ENCODE measurements around the gene STEEP1.
"Not testable (repeated sequence)": the region's sequence is repeated elsewhere in the genome, so short reads cannot be mapped to it uniquely, and the experiment has no call there.

STEEP1 gene

DNA sequence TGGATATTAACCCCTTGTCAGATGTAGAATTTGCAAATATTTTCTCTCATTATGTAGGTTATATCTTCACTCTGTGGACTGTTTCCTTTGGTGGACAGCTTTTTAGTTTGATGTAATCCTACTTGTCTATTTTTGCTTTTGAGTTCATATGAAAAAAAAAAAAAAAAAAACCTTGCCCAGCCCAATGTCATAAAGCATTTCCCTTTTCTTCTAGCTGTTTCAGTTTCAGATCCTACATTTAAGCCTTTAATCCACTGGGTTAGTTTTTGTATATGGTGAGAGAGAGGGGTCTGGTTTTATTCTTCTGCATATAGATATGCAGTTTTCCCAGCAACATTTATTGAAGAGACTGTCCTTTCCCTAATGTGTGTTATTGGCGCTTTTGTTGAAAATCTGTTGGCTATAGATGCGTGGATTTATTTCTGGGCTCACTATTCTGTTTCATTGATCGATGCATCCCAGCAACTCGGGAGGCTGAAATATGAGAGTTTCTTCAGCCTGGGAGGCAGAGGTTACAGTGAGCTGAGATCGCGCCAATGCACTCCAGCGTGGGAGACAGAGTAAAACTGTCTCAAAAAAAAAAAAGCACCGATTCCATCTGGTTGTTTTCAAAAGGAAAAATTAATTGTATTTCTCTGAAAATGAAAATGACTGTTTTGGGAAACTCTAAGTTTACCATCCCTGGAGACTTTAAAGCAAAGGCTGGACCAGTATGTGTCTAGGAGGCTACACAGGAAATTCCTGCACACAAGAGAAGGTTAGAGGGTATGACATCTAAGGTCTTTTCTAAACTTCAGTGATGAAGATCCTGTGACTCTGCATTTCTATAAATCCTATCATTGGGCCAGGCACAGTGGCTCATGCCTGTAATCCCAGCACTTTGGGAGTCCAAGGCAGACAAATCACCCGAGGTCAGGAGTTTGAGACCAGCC is 35.6 kb downstream of the STEEP1 start:
- no peak for DNase-seq

DNA sequence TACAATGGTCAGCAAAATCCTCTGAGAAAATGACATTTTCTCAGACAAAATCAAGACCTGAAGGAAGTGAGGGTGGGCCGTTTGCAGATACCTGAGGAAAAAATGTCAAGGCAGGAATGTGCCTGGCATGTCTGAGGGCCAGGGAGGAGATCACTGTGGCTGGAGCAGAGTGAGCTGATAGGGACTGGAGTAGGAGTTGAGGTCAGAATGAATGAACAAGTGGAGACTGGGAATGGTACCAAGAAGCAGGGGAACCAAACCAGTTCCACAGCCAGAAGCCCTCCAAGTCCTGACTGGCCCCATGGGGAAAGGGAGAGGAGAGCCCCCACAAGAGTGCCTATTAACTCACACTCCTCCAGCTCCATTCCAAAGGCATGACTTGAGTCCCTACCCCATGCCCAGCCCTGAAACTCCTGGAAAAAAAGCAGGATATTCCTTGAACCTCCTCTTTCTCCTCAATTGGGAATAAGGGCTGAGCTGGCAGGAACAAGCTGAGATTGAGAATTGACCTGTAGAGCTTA is 41.5 kb downstream of the STEEP1 start:
- DNase-seq = no peak

DNA sequence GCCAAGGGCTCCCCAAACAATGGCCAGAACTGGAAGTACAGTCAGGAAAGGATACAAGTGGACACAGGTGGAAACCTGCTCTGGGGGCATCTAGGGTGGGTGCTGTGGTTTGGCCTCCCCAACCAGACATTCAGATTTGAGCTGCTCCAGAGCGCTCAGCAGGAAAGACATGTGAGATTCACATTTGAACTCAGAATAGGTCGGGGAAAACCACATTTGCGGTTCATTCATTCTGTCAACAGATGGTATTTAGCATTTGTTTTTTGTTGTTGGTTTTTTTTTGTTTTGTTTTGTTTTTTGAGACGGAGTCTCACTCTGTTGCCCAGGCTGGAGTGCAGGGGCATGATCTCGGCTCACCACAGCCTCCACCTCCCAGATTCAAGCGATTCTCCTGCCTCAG is 44.0 kb downstream of the STEEP1 start:
- no peak for DNase-seq

DNA sequence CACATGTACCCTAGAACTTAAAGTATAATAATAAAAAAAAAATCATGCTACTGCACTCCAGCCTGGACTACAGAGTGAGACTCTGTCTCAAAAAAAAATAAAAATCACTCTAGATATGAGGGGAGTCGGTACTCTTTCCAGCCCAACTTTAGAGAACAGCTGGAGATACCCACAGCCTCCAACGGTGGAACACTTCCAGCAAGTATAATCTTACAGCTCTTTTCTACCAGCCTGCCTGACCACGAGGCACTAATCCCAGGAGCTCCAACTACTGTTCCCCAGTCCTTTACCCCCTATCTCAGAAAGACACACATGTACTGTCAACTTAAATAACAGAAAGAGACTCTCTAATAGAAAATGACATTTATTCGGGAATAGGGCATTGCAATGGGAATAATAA is 46.8 kb downstream of the STEEP1 start:
- no peak for DNase-seq

DNA sequence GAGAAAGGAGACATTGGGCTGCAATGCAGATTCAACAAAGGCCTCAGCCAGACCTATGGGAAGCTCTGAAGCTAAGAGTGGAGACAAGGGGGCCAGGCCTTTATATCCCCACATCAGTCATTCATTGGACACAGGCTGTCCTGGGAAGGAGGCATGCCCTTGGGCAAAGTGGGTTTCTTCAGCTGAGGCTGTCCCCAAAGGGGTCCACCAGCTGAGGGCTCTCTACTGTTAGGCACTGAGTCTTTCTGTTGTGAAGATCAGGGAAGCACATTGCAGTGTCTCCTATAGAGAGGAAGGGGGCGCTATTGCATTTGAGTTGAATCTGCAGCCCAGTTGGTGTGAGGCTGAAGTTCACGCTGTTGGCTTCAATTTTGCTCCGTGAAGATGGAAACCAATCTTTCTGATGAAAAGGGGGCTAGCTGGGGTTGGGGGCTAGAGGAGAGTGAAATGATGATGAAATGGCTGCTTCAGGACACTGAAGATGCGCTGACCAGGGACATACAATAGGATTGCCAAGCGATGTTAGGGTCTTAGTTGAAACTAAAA is 49.0 kb downstream of the STEEP1 start:
- peak; percentile 45 for DNase-seq

DNA sequence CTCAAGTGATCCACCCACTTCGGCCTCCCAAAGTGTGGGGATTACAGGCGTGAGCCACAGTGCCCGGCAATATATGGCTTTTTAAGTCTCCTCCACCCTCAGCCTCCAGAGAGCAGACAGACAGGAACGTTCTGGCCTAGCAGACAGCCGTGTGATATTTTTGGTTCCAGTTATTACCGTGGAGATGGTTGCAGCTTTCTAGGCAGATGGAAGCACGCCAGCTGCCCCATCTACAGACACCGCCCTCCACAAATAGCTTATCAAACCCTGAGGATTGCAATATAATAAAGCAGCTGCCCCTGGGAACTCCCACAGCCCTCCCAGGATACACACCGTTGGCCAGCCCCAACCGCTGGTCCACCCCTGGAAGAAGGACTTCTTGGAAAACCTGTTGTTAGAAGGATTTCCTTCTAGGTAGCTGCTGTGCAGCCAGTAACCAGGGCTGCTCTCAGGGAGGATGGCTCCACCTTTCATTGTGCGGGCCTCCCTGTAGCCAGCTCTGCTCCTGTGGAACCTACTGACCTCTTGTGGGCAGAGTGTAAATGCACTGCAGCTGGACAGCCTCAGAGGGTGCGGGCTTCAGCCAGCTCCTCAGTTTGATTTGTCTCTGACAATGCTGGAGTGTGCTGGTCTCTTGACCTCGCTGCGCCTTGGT is 52.9 kb downstream of the STEEP1 start:
- DNase-seq = peak; percentile 46

DNA sequence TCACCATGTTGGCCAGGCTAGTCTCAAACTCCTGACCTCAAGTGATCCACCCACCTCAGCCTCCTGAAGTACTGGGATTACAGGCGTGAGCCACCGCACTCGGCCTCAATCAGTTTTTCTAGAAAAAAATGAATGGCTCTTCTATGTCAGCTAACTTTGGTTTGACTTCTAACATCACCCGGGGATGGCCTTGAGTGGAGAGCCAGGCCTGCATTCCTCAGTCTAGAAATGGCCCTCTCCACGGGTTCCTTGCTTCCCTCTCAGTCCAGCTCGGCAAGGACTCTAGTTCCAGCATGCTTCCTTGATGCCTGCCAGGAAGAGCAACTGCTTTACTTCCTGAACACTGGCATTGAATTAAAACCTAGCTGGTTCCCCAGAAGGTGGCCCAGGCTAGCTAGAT is 58.0 kb downstream of the STEEP1 start:
- DNase-seq = no peak

DNA sequence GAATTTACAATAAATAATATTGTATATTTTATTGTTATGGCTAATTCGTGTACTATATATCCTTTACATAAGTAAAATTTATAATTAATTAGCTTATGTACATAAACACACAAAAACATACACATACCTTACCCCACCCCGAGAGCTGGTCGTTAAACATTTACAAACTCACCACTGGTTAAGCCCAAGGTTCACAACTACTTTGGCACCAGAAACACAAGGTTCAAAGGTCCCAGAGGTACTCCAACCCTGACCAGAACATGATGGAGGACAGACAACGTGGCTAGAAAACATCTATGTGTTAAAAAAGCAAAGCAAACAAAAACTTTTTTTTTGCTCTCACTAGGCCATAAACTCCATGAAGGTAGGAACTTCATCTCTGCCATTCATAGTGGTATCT is 59.3 kb downstream of the STEEP1 start:
- DNase-seq = no peak

DNA sequence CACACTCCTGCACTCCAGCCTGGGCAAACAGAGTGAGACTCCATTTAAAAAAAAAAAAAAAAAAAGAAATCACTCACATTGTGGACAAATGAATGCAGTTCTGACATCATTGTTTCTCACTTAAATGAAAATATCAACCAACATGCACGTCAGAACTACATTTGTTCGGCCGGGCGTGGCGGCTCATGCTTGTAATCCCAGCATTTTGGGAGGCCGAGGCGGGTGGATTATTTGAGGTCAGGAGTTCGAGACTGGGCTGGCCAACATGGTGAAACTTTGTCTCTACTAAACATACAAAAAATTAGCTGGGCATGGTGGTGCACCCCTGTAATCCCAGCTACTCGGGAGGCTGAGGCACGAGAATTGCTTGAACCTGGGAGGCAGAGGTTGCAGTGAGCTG is 60.1 kb downstream of the STEEP1 start:
- DNase-seq = not testable (repeated sequence)

DNA sequence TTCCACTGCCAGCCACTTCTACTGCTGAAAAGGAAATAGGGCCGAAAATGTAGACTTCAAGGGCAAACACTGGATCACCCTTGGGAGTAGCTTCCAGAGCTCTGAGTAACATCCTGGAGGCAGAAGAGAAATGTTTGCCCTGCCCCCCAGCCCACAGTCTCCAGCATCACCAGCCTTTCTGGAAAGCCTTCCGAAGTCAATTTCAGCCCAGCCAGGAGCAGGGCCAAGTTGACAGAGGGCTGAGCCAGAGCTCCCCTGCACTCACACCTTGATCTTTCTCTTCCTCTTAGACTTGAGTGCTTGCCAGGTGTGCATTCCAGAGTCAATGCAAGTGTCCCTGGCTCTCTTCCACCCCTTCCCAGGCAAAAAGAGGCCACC is 61.7 kb downstream of the STEEP1 start:
- peak; percentile 47 for DNase-seq

DNA sequence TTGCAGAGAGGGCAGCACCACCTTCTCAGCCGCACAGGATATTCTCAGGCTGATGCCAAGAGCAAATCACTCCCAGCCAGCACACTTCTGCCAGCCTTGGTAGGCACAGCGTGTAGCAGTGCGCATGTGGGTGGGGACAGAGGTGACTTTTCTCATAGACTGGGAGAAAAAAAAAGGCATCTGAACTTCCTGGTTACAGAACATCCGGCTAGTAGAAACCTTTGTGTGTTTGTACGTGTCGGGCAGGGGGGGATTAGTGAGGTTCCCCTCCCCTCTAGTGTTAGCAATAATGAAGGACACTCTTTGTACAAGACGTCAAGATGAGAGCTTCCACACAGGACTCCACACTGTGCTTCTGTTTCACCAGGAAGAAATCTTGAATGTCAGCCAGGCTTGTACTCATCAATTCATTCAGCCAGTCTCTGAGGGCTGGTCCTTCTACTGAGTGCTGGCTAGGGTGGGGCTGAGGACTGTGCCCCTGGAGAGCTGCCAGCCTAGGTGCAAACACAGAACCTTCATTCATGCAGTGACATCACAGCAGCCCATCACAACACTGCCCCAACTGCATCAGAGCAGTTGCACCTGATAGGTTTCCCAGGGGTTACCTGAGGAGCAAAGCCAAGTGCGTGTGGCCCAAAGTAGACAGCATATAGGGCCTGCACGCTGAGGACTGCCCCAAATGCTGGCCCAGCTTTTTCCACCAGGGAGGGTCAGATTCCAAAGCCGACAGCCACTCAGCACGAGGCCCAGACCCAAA is 62.3 kb downstream of the STEEP1 start:
- no peak for DNase-seq

DNA sequence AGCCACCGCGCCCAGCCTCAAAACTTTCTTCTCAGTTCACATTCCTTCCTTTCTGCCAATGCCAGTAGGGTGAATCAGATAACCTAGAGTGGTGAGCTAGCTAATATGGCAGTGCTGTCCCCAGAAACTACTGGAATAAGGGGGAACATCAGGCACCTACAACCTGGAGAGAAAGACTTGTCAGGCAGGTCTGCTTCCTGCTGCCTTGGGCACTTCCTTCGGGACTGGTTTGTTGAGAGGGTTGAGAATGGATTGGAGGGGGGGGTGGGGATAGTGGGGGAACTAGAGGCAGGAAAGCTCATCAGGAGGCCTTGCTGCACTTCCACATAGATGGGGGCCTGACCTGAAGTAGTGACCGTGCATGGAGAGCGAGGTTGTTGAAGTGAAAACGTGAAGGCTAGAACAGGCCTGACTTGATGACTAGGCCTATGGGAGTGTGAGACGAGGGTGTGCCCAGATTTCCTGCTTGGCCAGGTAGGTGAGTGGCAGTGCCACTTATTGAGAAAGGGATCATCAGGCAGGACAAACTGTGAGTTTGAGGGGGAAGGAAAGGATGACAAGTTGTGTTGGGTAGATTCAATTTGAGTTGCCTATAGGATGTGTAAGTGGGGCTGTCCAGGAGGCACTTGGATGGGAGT is 63.6 kb downstream of the STEEP1 start:
- DNase-seq = no peak

DNA sequence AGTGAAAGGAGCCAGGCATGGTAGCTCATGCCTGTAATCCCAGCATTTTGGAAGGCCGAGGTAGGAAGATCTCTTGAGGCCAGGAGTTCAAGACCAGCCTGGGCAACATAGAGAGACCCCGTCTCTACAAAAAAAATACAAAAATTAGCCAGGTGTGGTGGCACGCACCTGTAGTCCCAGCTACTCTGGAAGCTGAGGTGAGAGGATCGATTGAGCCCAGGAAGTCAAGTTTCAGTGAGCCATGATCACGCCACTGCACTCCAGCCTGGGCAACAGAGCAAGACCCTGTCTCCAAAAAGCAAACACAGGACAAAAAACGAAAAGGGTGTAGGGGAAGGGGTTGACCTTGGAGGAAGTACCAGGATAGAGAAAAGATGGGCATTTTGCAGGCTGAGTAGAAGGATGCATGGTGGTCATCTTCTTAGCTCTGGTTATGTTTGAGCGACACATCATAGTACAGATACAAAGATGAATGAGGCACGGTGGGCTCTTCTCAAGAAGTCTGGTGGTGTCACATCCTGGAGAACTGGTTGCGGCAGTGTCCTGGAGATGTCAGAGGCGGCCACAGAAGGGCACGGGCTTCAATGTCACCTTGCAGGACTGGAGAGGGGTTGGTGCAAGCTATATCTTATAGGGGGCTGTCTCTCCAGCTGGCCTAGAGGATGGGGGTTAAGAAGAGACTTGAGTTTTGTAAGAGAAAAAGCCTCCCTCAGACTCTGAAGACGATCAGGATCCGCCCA is 65.0 kb downstream of the STEEP1 start:
- no peak for DNase-seq

DNA sequence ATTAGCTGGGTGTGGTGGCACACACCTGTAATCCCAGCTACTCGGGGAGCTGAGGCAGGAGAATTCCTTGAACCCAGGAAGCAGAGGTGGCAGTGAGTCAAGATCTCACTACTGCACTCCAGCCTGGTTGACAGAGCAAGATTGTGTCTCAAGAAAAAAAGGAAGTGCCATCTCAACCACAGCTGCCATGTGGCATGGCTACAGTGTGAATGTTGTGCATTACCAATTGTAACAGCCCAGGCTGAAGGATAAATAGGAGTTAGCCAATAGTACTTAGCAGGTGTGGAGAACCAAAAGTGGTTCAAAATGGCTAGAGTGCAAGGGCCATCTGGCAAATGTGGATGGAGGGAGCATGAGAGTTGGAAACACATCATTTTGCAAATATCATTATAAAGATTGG is 68.0 kb downstream of the STEEP1 start:
- no peak for DNase-seq

DNA sequence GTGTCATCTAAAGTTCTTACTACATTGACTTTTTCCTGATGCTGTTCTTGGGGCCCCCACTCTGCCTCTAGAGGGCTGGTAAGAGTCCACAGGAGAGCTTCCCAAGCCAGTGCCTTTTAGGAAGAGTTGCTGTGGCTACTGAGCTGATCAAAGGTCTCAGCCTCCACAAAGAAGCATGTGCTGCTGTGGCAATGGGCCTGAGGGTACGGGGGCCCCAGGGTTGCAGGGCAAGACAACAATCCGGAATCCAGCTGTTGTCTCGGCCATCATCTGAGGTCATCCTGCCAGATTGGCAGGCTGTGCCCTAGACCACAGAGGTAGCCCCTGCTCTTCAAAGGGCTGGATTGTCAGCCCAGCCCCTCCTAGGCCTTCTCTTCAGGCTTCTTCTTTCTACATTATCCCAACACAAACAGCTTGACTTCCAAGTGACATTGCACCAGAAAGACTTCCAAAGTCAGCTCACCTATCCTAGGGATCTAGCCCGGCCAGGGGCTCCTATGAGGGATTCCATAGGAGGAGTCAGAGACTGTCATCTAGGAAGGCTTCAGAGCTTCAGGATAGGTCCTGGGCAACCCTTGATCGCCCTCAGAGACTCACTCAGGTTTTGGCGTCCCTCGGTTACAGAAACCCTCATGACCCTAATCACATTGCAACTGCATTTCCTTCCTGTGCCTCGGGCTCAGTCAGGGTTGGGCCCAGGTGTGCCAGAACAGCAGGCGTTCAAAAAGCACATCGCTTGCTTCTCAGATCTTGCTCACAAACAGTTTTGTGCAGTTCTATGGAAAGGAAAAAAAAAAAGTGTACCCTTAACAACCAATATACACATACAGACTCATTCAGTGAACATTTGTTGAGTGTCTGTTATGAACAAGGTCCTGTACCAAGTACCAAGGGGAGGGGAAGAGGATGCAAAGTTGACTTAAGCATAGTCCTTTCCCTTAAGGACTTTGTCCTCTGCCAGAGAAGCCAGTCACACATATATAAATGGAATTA is 69.2 kb downstream of the STEEP1 start:
- DNase-seq = no peak

DNA sequence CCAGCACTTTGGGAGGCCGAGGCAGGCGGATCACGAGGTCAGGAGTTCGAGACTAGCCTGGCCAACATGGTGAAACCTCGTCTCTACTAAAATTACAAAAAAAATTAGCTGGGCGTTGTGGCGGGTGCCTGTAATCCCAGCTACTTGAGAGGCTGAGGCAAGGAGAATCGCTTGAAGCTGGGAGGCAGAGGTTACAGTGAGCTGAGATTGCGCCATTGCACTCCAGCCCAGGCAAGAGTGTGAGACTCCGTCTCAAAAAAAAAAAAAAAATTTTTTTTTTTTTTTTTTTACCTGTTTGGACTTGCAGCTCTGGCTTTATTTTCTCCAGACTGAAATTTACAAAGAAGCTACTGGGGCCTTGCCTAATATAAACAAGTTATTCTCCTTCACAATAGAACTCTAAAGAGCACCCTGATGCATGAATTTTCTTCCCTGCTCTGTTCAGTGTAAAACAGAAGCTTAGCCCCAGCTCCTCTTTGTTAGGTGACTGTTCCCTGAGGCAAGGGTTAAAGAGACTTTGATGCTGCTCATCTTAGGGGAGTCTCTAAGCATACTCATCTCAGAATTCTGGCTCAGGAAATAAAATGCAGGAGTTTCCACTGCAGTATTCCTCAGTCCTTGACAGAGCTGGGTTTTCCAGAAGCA is 71.2 kb downstream of the STEEP1 start:
- not testable (repeated sequence) for DNase-seq

DNA sequence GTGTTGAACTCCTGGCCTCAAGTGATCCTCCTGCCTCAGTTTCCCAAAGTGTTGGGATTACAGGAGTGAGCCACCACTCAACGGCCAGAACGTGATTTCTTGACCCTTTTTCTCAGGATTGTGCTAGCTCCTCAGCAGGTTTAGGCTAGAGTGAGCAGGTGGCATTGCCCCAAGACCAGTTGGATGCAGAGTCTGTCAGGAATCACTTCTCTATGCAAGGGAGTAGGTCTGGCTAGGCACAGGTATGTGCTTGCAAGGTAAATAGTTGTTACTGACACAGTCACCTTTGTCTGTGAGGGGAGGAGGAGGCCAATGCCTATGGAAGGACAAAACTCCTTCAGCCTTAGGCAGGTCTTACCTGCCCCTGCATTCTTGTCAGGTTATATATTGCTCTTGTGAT is 72.7 kb downstream of the STEEP1 start:
- no peak for DNase-seq

DNA sequence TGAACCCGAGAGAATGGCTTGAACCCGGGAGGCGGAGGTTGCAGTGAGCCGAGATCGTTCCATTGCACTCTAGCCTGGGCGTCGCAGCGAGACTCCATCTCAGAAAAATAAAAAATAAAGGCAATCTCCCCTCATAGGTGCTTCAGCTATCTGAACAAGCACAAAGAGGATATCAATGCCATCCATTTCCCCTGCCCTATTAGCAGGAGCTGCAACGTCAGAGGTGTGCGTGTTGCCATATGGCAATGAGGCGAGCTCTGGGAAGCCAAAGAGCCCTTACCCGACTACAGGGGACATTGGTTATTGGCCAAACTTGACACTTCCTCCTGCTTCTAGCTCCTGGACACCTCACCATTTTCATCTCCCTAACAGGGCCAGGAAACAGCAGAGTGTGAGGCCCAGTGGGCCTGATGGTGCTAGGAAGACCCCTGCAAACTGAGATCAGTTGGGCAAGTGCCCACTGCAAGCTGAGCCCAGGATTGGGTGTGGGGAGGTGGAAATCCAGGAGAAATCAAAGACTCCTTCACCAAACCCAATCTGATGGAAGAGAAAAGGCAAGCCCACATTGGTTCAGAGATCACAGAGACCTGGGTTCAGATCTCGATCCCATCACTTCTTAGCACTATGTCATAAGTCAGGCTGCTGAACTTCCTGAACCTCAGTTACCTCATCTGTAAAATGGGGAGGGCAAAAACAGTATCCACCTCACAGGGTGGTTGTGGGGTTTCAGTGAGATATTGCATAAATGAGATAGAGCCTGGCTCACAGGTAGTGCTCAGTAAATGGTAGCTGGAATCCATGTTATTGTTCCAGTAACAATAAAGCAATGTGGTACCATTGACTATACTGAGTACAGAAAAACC is 75.8 kb downstream of the STEEP1 start:
- DNase-seq = no peak

DNA sequence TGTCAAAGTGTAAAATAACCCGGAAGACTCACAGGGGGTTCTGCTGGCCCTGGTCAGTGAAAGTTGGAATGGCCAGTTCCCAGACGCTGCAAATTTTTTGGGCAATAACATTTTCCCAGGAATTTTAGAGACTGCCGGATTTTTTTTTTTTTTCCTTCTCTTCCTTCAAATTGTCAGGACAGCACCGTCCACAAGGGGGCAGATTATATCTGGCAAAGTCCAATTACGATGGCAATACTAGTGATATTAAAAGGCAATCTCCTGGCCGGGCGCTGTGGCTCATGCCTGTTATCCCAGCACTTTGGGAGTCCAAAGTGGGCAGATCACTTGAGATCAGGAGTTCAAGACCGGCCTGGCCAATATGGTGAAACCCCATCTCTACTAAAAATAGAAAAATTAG is 76.5 kb downstream of the STEEP1 start:
- no peak for DNase-seq

All from right forelimb (tissue), 1 donor.